ENCODE data around the gene AVPR1B.

AVPR1B gene

GRCh38 chr1:206112600-206113301 lies 4.4 kb downstream of the AVPR1B start:
- Histone ChIP-seq H3K4me3 (ENCODE audit: low read depth in 1 of 2, low read length in 2 of 2) (no peak overlapping the region), H3K4me1 (ENCODE audit: insufficient read depth, low read length) (no peaks in the 10 kb centered on the region), H2AFZ (ENCODE audit: low read depth, low read length) (no peak overlapping the region), H3K9ac (ENCODE audit: low read depth, low read length) (no peak overlapping the region), H3K27ac (ENCODE audit: low read length) (no peak overlapping the region), H4K20me1 (ENCODE audit: insufficient read depth, low read length) (no peaks in the 10 kb centered on the region; the same call in 1 of the 2 replicates), H3K27me3 (ENCODE audit: insufficient read depth, low read length, poor library complexity) (peaks cover 48% of the 10 kb centered on the region), H3K4me2 (ENCODE audit: insufficient read depth, low read length) (no peak overlapping the region), H3K9me3 (ENCODE audit: insufficient read depth, low read length, severe bottlenecking) (no peaks in the 10 kb centered on the region), H3K79me2 (ENCODE audit: insufficient read depth, low read length) (no peaks in the 10 kb centered on the region), H3K36me3 (ENCODE audit: insufficient read depth, low read length) (no peaks in the 10 kb centered on the region)
- ATAC-seq (ENCODE audit: insufficient read depth, low read depth) = no peak
- TF ChIP-seq CTCF (IDR thresholded peaks at IDR 0.05; ENCODE audit: borderline replicate concordance, extremely low read depth, low read length, poor library complexity, severe bottlenecking) (no peak), EZH2 (IDR thresholded peaks at IDR 0.05; ENCODE audit: borderline replicate concordance, low read depth, low read length, severe bottlenecking) (no peak)
- no peak for DNase-seq

- ATAC-seq (ENCODE audit: insufficient read depth, low read depth) = no peak
- H3K4me1 ChIP-seq (ENCODE audit: insufficient read depth, low read length) = no peaks in the 10 kb centered on the region
- H3K9ac ChIP-seq (ENCODE audit: low read depth, low read length) = no peak overlapping the region
Observed at GRCh38 chr1:206111271-206111927, 5.8 kb downstream of the AVPR1B start.

GRCh38 chr1:206110820-206111219 lies 6.4 kb downstream of the AVPR1B start:
- Histone ChIP-seq H3K27ac (ENCODE audit: low read length) (no peak overlapping the region), H3K27me3 (ENCODE audit: insufficient read depth, low read length, poor library complexity) (peaks cover 36% of the 10 kb centered on the region)

More at GRCh38 chr1:206111271-206111927, 5.8 kb downstream of the AVPR1B start:
- no peak overlapping the region for H3K4me2 ChIP-seq (ENCODE audit: insufficient read depth, low read length)
- H3K79me2 ChIP-seq (ENCODE audit: insufficient read depth, low read length) = no peaks in the 10 kb centered on the region
- no peaks in the 10 kb centered on the region for H3K9me3 ChIP-seq (ENCODE audit: insufficient read depth, low read length, severe bottlenecking)
- no peaks in the 10 kb centered on the region; the same call in 1 of the 2 replicates for H4K20me1 ChIP-seq (ENCODE audit: insufficient read depth, low read length)
- H3K27me3 ChIP-seq (ENCODE audit: insufficient read depth, low read length, poor library complexity) = peaks cover 37% of the 10 kb centered on the region
- no peaks in the 10 kb centered on the region for H3K36me3 ChIP-seq (ENCODE audit: insufficient read depth, low read length)
- no peak overlapping the region for H2AFZ ChIP-seq (ENCODE audit: low read depth, low read length)
- no peak overlapping the region for H3K27ac ChIP-seq (ENCODE audit: low read length)
- H3K4me3 ChIP-seq (ENCODE audit: low read depth in 1 of 2, low read length in 2 of 2) = no peak overlapping the region
- no peak for DNase-seq
- TF ChIP-seq CTCF (IDR thresholded peaks at IDR 0.05; ENCODE audit: borderline replicate concordance, extremely low read depth, low read length, poor library complexity, severe bottlenecking) = no peak
- TF ChIP-seq EZH2 (IDR thresholded peaks at IDR 0.05; ENCODE audit: borderline replicate concordance, low read depth, low read length, severe bottlenecking) = no peak

More at GRCh38 chr1:206110820-206111219, 6.4 kb downstream of the AVPR1B start:
- no peak overlapping the region for H3K4me3 ChIP-seq (ENCODE audit: low read depth in 1 of 2, low read length in 2 of 2)
- H3K4me1 ChIP-seq (ENCODE audit: insufficient read depth, low read length) = no peaks in the 10 kb centered on the region
- no peaks in the 10 kb centered on the region for H3K79me2 ChIP-seq (ENCODE audit: insufficient read depth, low read length)
- DNase-seq (no peak), ATAC-seq (ENCODE audit: insufficient read depth, low read depth) (no peak)
- no peaks in the 10 kb centered on the region; the same call in 1 of the 2 replicates for H4K20me1 ChIP-seq (ENCODE audit: insufficient read depth, low read length)
- H3K4me2 ChIP-seq (ENCODE audit: insufficient read depth, low read length) = no peak overlapping the region
- no peaks in the 10 kb centered on the region for H3K9me3 ChIP-seq (ENCODE audit: insufficient read depth, low read length, severe bottlenecking)
- no peak overlapping the region for H3K9ac ChIP-seq (ENCODE audit: low read depth, low read length)
- H2AFZ ChIP-seq (ENCODE audit: low read depth, low read length) = no peak overlapping the region
- no peak for TF ChIP-seq CTCF (IDR thresholded peaks at IDR 0.05; ENCODE audit: borderline replicate concordance, extremely low read depth, low read length, poor library complexity, severe bottlenecking)
- H3K36me3 ChIP-seq (ENCODE audit: insufficient read depth, low read length) = no peaks in the 10 kb centered on the region

Measured in DND-41 (cell line).